ENCODE results near the gene LRRC18. TPM values are rescaled to one million over a fixed set of nuclear protein-coding genes. Genes with fewer than 3 reads are reported as not detected.
A peak's percentile ranks its signal among the peaks of the same experiment; 100 is the strongest.

The LRRC18 gene
- not detected for total RNA-seq
- long read RNA-seq, donor 1 = 0 reads
- long read RNA-seq, donor 2 = 0 reads

DNA sequence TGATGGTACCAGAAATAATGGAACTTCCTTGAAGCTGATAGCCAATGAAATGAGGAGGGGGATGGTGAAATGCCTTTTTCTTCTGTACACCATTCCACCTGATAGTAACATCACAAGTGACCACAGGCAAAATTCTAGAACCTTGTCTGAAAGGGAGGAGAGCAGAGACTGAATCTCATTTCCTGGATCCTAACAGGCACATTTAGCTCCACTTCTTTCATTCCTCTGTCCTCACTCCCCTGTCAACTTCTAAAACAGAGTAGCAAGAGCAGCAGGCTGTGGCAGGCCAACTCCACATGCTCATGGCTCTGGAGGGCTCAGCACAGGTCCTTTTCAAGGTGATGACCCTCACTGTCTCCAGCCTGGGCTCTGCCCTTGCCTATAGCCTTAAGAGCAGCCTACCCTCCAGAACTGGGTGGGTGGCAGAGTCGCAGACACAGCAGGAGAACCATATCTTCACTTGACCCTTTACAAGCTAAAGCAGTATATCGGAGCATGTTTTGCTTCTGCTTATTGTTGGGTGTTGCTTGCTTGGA, at the start of gene LRRC18:
Gene LRRC18, minus strand, starts transcription at position 51 of the 536 bp plus-strand sequence. CDS start 25,685 bp downstream, outside the sequence.
- intact Hi-C loops (cut with DNase I) = no loop called here
- DNase-seq (ENCODE audit: low spot score) = no peak

DNA sequence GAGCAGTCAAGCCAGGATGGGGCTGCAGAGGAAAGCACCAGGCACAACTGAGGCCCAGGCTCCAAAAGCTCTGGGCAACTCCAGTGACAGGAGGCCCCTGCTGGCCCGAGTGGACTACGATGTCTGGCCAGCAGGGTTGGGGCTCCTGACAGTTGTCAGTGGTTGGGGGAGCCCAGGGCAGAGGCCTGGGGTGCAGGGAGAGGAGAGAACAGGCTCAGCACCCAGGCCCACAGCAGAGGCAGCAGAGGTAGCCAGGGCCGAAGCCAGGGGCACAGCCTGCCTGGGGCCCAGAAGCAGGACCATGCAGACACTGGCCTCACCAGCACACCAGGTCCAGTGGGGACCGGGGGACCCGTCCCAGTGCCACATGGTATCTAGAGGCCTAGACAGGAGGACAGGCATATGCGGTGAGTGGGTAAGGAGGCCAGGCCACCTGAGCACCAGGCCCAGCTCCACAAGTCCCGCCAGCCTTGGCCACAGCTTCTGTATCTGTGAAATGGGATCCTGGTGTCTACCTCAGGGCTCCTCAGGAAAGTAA, 46.0 kb upstream of the LRRC18 start:
- intact Hi-C loops (cut with DNase I) = no loop called here
- no peak for DNase-seq (ENCODE audit: low spot score)

- DNase-seq (ENCODE audit: low spot score) = no peak
- intact Hi-C loops (cut with DNase I) = loop anchor here in 1 of 2 donors (5.0 kb wide), 1 partner anchor 179 kb away; no protein-coding TSS in a partner anchor
These were observed 44.2 kb upstream of the LRRC18 start for GRCh38 chr10:48983648-48984351.

DNA sequence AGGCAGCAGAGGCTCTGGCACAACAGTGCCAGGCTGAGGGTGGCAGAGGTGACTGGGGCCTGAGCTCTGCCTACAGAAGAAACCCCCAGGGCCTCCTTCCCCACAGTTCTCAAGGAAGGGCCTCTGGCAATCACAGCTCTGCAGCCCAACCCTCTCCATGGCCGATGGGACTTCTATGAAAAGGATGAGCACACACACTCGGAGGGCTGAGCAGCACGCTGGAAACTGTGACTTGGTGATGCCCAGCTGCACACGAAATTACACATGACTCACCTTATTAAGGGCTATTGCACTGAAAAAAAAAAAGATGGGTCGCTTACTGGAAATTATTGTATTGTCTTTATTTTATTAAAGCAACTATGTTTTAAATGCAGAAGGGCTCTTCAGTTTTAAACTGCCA, 42.9 kb upstream of the LRRC18 start:
- intact Hi-C loops (cut with DNase I) = loop anchor here in 1 of 2 donors (5.0 kb wide), 1 partner anchor 180 kb away; no protein-coding TSS in a partner anchor
- DNase-seq (ENCODE audit: low spot score) = no peak

DNA sequence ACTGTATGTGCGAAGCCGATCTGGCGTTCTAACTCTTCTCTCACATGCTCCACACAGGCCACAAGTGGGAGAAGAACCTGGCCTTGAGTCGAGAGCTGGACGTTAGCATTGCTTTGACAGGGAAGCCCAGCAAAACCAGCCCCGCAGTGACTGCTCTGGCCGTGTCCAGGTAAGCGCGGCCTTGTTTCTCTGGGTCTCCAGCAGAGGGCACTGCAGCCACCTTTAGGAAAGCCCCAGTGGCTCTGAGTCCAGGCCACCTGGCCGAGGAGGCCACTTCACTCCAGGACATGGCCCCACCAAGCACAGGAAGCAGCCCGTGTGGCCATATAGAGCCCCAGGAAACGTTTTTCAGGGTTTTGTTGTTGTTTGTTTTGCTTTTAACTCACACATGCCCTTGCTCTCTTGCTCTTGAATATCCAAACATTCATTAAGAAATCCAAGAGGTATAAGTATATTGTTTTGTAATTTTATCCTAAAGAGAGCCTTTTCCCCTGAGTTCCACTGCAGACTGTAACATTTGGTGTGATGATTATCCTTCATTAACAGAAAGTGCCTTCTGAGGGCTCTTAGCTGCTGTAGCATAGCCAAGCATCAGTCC, 41.8 kb upstream of the LRRC18 start:
- DNase-seq (ENCODE audit: low spot score) = no peak
- intact Hi-C loops (cut with DNase I) = loop anchor here in 1 of 2 donors (5.0 kb wide), 1 partner anchor 181 kb away; no protein-coding TSS in a partner anchor

DNA sequence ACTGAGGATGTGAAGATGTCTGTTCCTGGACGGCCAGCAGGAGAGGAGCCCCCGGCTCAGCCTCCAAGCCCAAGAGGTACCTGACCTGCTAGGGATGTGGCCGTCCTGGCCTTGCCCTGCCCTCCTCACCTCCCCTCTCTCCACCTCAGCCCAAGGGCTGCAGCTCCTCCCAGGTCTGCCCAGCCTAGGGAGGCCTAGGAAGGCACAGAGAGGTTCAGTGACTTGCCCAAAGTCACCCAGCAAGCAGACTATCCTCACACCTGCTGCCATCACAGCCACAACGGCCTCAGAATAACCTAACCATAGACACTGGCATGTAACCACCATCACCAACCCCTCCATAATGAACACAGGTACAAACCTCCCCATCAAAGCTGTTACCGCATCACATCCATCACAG, 38.7 kb upstream of the LRRC18 start:
- no peak for DNase-seq (ENCODE audit: low spot score)
- intact Hi-C loops (cut with DNase I) = loop anchor here (2.0 to 5.0 kb wide), 2 partner anchors 186 to 316 kb away; no protein-coding TSS in a partner anchor

GRCh38 chr10:48976196-48976595, 36.6 kb upstream of the LRRC18 start:
- intact Hi-C loops (cut with DNase I) = loop anchor here in 1 of 2 donors (5.0 kb wide), 1 partner anchor 314 kb away; no protein-coding TSS in a partner anchor
- no peak for DNase-seq (ENCODE audit: low spot score)

GRCh38 chr10:48974510-48975156, 35.0 kb upstream of the LRRC18 start:
- intact Hi-C loops (cut with DNase I) = loop anchor here (1.0 to 5.0 kb wide), 2 partner anchors 39 to 312 kb away; no protein-coding TSS in a partner anchor
- no peak for DNase-seq (ENCODE audit: low spot score)

DNA sequence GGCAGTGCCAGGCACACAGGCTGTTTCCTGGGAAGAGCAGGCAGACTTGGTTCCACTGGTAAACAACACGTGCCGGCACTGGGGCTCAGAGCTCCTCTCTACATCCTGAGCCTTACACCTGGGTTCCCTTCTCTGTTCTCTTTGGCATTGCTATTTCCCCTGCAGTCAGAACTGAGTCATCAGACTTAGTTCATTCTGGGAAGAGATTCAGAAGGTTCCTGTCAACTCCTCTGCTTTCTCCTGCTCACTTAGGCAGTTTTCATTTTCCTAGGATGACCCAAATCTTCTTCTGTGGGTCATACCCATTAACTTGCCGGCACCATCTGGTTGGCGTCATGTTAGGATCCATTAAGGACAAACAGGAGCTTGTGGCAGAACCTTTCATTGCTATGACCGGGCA, 33.4 kb upstream of the LRRC18 start:
- no peak for DNase-seq (ENCODE audit: low spot score)
- intact Hi-C loops (cut with DNase I) = no loop called here

DNA sequence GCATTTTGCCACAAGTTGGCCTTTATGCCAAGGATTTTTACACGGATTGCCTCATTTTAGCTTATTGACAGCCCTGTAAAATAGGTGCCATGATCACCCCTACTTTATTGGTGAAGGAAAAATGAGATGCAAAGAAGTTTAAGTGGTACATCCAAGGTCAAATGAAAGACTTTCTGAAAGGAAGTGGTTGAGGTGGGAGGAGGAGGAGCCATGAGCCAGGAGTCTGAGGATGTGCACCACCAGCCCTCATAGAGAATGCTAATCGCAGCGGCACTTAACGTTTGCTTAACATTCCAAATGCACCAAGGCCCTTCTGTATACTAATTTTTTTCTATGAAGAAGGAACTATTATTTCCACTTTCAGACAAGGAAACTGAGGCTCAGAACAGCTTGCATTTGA, 31.0 kb upstream of the LRRC18 start:
- intact Hi-C loops (cut with DNase I) = no loop called here
- no peak for DNase-seq (ENCODE audit: low spot score)

DNA sequence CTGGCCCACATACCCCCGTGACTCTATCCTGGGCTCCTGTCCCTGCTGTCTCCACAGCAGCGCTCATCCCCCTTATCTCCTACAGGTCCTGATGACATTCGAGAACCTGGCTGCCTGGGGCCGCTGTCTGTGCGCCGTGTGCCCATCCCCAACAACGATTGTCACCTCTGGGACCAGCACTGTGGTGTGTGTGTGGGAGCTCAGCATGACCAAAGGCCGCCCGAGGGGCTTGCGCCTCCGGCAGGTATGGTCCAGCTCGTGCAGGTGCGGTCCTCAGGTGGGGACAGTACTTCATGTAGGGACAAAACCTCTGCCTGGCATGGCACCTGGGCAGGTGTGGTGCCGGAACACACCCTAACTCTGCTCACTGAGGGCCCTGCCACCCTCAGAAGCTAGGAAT, 30.4 kb upstream of the LRRC18 start:
- no peak for DNase-seq (ENCODE audit: low spot score)
- intact Hi-C loops (cut with DNase I) = no loop called here

DNA sequence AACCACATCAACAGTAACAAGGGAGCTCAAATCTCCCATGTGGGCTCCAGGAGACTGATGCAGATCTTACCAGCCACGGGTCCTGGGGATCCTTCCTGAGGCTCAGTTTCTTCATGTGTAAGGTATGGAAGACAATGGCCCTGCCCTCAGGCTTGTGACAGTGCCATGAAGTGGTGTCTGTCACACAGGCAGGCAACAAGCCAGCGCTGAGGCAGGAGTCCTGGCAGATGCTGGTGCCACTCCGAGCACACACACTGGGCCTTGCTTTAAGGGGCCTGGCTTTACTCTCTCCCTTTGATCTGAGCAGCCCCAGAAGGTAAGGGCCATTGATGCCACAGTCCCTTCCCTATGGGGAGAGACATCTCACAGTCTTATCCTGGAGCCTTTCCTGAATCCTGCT, 28.4 kb upstream of the LRRC18 start:
- intact Hi-C loops (cut with DNase I) = no loop called here
- no peak for DNase-seq (ENCODE audit: low spot score)

DNA sequence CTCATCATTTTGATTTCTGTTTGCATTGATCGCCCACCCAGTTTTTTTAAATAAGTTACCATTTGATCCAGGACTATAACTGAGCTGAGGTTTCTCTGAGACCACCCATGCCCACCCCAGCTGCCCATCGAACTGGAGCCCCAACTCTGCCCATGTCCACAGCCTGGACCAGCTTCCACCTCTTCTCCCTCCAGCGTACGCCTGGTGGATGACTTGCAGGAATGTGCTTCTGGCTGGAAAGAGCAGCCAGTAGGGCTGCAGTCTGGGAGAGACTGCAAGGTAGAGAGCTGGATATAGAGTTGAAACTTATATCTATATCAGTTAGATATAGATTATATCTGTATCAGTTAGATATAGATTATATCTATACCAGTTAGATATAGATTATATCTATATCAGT, 25.8 kb upstream of the LRRC18 start:
- DNase-seq (ENCODE audit: low spot score) = no peak
- intact Hi-C loops (cut with DNase I) = no loop called here

GRCh38 chr10:48964038-48964437, 24.4 kb upstream of the LRRC18 start:
- no peak for DNase-seq (ENCODE audit: low spot score)
- intact Hi-C loops (cut with DNase I) = no loop called here

DNA sequence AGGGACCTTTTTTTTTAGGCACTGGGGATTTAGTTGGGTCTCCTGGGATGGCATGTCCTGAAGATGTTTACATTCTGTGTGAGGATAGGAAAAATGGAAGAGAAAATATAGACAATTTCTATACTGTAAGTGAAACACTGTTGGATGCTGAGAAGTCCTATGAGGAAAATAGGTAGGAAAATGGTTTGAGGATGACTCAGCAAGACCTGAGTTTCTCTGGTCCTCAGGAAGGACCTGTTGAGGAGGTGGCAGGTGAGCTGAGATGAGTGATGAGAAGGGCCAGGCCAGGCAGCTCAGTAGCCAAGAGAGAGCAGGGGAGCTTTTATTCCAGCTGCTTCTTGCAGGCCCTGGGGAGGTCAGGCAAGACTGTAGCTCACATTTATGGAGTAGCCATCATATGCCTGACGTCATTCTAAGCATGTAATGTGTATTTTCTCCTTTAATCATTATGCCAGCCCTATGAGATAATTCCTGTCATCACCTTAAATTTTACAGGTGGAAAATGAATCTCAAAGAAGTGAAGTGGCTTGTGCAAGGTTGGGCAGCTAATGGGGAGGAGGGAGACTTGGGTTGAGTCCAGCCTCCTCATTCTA, 19.1 kb upstream of the LRRC18 start:
- intact Hi-C loops (cut with DNase I) = no loop called here
- no peak for DNase-seq (ENCODE audit: low spot score)

GRCh38 chr10:48957361-48958151, 17.9 kb upstream of the LRRC18 start:
- intact Hi-C loops (cut with DNase I) = no loop called here
- DNase-seq (ENCODE audit: low spot score) = no peak

- intact Hi-C loops (cut with DNase I) = no loop called here
- no peak for DNase-seq (ENCODE audit: low spot score)
These were observed 12.1 kb upstream of the LRRC18 start for GRCh38 chr10:48951707-48952106.

GRCh38 chr10:48948470-48949037, 8.9 kb upstream of the LRRC18 start:
- intact Hi-C loops (cut with DNase I) = no loop called here
- DNase-seq (ENCODE audit: low spot score) = peak; percentile 23

Data from posterior vena cava (tissue), 2 donors.